ENCODE measurements around the gene TSNAXIP1. TPM values are rescaled to one million over a fixed set of nuclear protein-coding genes. Genes with fewer than 3 reads are reported as not detected.

The TSNAXIP1 gene
- total RNA-seq, 1 experiment from 2014 or later, result 0.52 TPM

DNA sequence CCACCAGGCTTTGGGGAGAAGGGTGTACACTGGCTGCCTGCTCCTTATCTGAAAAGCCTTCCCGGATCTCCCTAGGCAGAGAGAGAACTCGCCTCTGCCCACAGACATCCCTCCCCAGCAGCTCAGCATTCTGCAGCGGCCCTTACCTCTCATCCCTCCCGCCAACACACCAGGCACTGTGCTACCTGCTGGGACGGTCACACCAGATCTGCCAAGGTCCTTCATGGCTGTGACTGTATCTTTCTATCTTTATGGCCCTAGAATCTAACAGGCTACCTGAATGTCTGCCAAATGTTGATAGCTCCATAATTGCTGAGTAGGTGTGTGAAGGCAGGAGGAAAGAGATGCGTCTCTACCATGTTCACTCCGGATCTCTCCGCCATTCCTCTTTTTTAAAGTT, 7.9 kb downstream of the TSNAXIP1 start:
- Histone ChIP-seq H3K27me3 (ENCODE audit: low read length) (no peaks in the 10 kb centered on the region), H3K36me3 (ENCODE audit: insufficient read depth, low read length) (no peaks in the 10 kb centered on the region), H3K9me2 (replicated peaks; ENCODE audit: insufficient read depth, low read length) (no peaks in the 10 kb centered on the region), H3K27ac (ENCODE audit: low read length) (no peak overlapping the region), H3K4me1 (ENCODE audit: low read length) (peaks cover 3% of the 10 kb centered on the region), H3K79me2 (ENCODE audit: low read length) (no peaks in the 10 kb centered on the region), H3K4me2 (ENCODE audit: low read depth, low read length, poor library complexity, severe bottlenecking) (no peak overlapping the region), H3K9ac (ENCODE audit: low read length) (no peak overlapping the region), H4K20me1 (ENCODE audit: insufficient read depth, low read depth, low read length) (0 out of 2 replicates have a peak, but pooled peaks cover 2% of the 10 kb centered on the region), H2AFZ (ENCODE audit: low read length) (no peak overlapping the region), H3K9me3 (ENCODE audit: low read length) (no peaks in the 10 kb centered on the region), H3K4me3 (ENCODE audit: low read length) (no peak overlapping the region)
- DNase-seq, result no peak

DNA sequence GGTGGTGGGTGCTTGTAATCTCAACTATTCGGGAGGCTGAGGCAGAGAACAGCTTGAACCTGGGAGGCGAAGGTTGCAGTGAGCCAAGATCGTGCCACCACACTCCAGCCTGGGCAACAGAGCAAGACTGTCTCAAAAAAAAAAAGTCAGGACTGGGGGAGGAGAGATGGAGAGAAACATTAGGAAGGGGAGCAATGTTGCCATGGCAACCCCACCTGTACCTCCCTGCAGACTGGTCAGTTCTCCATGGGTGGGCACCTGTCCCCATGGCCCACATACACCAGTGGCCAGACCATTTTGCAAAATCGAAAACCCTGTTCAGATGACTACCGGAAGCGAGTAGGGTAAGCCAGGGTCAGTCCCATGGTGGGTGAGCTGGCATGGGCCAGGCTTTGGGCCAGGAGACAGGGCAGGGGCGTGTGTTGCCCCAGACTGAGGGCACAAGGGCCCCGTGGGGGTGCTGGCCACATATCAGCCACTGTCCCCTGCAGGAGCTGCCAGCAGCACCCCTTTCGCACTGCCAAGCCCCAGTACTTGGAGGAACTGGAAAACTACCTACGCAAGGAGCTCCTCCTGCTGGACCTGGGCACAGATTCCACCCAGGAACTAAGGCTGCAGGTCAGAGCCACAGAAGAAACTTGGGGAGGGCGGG, 14.0 kb downstream of the TSNAXIP1 start:
- Histone ChIP-seq H3K36me3 (ENCODE audit: insufficient read depth, low read length) (no peaks in the 10 kb centered on the region), H4K20me1 (ENCODE audit: insufficient read depth, low read depth, low read length) (no peaks in the 10 kb centered on the region), H3K9ac (ENCODE audit: low read length) (no peak overlapping the region), H3K4me3 (ENCODE audit: low read length) (no peak overlapping the region), H3K27ac (ENCODE audit: low read length) (no peak overlapping the region), H3K4me1 (ENCODE audit: low read length) (peaks cover 3% of the 10 kb centered on the region), H3K79me2 (ENCODE audit: low read length) (no peaks in the 10 kb centered on the region), H3K4me2 (ENCODE audit: low read depth, low read length, poor library complexity, severe bottlenecking) (no peak overlapping the region), H3K27me3 (ENCODE audit: low read length) (no peaks in the 10 kb centered on the region), H3K9me2 (replicated peaks; ENCODE audit: insufficient read depth, low read length) (no peaks in the 10 kb centered on the region), H3K9me3 (ENCODE audit: low read length) (no peaks in the 10 kb centered on the region), H2AFZ (ENCODE audit: low read length) (no peak overlapping the region)
- DNase-seq, result no peak

DNA sequence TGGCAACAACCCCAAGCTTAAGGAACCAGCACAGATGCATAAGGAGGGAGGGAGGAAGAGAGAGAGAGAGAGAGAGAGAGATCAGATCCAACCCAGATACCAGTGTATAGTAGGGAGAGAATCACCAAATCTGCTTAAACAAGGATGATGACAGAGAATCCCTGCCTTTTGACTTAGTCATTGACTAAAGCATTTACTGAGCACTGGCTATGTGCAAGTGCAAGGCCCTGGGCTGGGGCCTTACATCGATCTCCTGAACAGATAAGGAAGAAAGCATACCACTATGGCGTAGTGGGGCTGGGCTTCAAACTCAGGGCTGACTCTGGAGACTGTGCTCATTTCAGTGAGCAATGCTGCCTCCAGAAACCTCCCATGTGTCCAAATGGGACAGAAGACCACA, 15.8 kb downstream of the TSNAXIP1 start:
- H3K9me3 ChIP-seq (ENCODE audit: low read length), result no peaks in the 10 kb centered on the region
- no peaks in the 10 kb centered on the region for H4K20me1 ChIP-seq (ENCODE audit: insufficient read depth, low read depth, low read length)
- no peak overlapping the region for H3K4me3 ChIP-seq (ENCODE audit: low read length)
- DNase-seq, result no peak
- no peak overlapping the region for H3K27ac ChIP-seq (ENCODE audit: low read length)
- H3K36me3 ChIP-seq (ENCODE audit: insufficient read depth, low read length), result no peaks in the 10 kb centered on the region
- H2AFZ ChIP-seq (ENCODE audit: low read length), result no peak overlapping the region
- H3K79me2 ChIP-seq (ENCODE audit: low read length), result no peaks in the 10 kb centered on the region
- H3K9ac ChIP-seq (ENCODE audit: low read length), result no peak overlapping the region
- no peaks in the 10 kb centered on the region for H3K27me3 ChIP-seq (ENCODE audit: low read length)
- H3K4me1 ChIP-seq (ENCODE audit: low read length), result no peaks in the 10 kb centered on the region
- H3K9me2 ChIP-seq (replicated peaks; ENCODE audit: insufficient read depth, low read length), result no peaks in the 10 kb centered on the region
- H3K4me2 ChIP-seq (ENCODE audit: low read depth, low read length, poor library complexity, severe bottlenecking), result no peak overlapping the region

DNA sequence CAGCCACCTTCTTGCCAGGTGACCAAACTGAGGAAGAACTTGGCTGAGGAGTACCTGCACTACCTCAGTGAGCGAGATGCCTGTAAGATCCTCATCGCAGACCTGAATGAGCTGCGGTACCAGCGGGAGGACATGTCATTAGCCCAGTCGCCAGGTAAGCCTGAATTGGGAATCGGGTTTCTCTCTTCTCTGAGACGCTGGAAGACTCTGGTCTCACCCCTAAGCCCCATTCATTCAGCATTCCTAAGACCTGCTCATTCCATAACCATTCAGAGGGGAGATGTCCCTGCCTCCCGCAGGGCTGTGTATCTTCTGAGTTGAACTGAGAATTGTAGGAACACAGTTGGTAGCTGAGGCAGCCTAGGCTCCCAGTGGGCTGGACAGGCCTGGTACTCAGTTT, 18.4 kb downstream of the TSNAXIP1 start:
- peak; percentile 37 for DNase-seq
- no peaks in the 10 kb centered on the region for H3K9me2 ChIP-seq (replicated peaks; ENCODE audit: insufficient read depth, low read length)
- no peak overlapping the region for H3K4me2 ChIP-seq (ENCODE audit: low read depth, low read length, poor library complexity, severe bottlenecking)
- no peaks in the 10 kb centered on the region for H3K27me3 ChIP-seq (ENCODE audit: low read length)
- H3K36me3 ChIP-seq (ENCODE audit: insufficient read depth, low read length), result no peaks in the 10 kb centered on the region
- no peaks in the 10 kb centered on the region for H3K79me2 ChIP-seq (ENCODE audit: low read length)
- no peak overlapping the region for H3K27ac ChIP-seq (ENCODE audit: low read length)
- H3K4me1 ChIP-seq (ENCODE audit: low read length), result no peaks in the 10 kb centered on the region
- no peaks in the 10 kb centered on the region for H4K20me1 ChIP-seq (ENCODE audit: insufficient read depth, low read depth, low read length)
- H3K9ac ChIP-seq (ENCODE audit: low read length), result no peak overlapping the region
- no peaks in the 10 kb centered on the region for H3K9me3 ChIP-seq (ENCODE audit: low read length)
- H3K4me3 ChIP-seq (ENCODE audit: low read length), result no peak overlapping the region
- no peak overlapping the region for H2AFZ ChIP-seq (ENCODE audit: low read length)

DNA sequence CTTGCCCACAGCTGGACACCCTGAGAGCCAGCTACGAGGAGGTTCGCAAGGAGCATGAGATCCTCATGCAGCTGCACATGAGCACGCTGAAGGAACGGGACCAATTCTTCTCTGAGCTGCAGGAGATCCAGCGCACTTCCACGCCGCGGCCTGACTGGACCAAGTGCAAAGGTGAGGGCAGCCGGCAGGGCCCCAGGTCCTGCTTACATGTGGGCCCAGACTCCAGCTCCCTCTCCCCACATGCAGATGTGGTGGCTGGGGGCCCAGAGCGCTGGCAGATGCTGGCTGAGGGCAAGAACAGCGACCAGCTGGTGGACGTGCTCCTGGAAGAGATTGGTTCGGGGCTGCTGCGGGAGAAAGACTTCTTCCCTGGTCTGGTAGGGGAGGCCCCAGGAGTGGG, 19.2 kb downstream of the TSNAXIP1 start:
- H3K4me3 ChIP-seq (ENCODE audit: low read length), result no peak overlapping the region
- no peak overlapping the region for H3K4me2 ChIP-seq (ENCODE audit: low read depth, low read length, poor library complexity, severe bottlenecking)

DNA sequence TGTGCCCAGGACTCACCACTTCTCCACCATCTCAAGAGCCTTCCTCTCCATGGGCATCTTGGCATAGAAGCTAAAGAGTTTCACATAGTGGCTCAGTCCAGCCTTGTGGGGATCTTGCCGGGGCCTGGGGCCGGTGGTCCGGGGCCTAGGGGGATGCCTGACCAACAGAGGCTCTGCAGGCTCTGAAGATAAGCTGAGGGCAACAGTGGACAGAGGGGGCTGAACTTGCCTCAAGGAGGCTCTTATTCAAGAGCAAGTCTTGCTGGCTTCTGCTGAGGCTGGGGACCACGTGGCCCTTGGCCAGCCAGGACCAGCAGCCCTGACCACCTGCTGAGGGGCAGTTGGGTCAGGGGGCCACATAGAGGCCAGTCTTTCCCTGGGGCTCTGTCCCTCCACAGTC, 22.0 kb downstream of the TSNAXIP1 start:
- Histone ChIP-seq H3K9me2 (replicated peaks; ENCODE audit: insufficient read depth, low read length) (no peaks in the 10 kb centered on the region), H4K20me1 (ENCODE audit: insufficient read depth, low read depth, low read length) (no peaks in the 10 kb centered on the region), H3K27ac (ENCODE audit: low read length) (no peak overlapping the region), H3K4me1 (ENCODE audit: low read length) (peaks cover 10% of the 10 kb centered on the region), H3K4me2 (ENCODE audit: low read depth, low read length, poor library complexity, severe bottlenecking) (no peak overlapping the region), H3K9ac (ENCODE audit: low read length) (no peak overlapping the region), H3K36me3 (ENCODE audit: insufficient read depth, low read length) (no peaks in the 10 kb centered on the region), H3K9me3 (ENCODE audit: low read length) (no peaks in the 10 kb centered on the region), H3K4me3 (ENCODE audit: low read length) (no peak overlapping the region), H2AFZ (ENCODE audit: low read length) (no peak overlapping the region), H3K27me3 (ENCODE audit: low read length) (no peaks in the 10 kb centered on the region), H3K79me2 (ENCODE audit: low read length) (peaks cover 12% of the 10 kb centered on the region)
- DNase-seq, result no peak

More for the DNA sequence above, 19.2 kb downstream of the TSNAXIP1 start:
- H3K27ac ChIP-seq (ENCODE audit: low read length), result no peak overlapping the region
- no peak overlapping the region for H2AFZ ChIP-seq (ENCODE audit: low read length)
- H3K4me1 ChIP-seq (ENCODE audit: low read length), result no peaks in the 10 kb centered on the region
- no peaks in the 10 kb centered on the region for H3K9me3 ChIP-seq (ENCODE audit: low read length)
- no peaks in the 10 kb centered on the region for H3K27me3 ChIP-seq (ENCODE audit: low read length)
- no peak overlapping the region for H3K9ac ChIP-seq (ENCODE audit: low read length)
- H3K36me3 ChIP-seq (ENCODE audit: insufficient read depth, low read length), result no peaks in the 10 kb centered on the region
- H4K20me1 ChIP-seq (ENCODE audit: insufficient read depth, low read depth, low read length), result no peaks in the 10 kb centered on the region
- H3K9me2 ChIP-seq (replicated peaks; ENCODE audit: insufficient read depth, low read length), result no peaks in the 10 kb centered on the region
- no peaks in the 10 kb centered on the region for H3K79me2 ChIP-seq (ENCODE audit: low read length)
- DNase-seq, result peak; percentile 20

DNA sequence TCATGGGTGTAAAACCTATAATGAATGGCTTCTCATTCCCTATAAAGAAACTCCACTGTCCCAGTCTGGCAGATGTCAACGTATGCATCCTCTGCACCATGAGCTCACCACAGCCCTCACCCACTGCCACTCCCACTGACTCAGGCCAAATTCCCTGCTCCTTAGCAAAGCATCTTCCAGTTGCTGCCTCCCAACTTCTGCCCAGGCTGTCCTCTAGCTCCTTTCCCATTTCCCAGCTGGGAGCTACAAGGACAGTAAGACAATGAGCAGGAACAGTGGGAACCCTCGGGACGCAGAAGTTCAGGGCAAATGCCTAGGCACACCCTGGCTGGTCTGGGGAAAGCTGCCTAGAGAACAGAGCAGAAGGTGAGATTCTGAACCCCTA, 26.3 kb downstream of the TSNAXIP1 start:
- peak overlapping the region; percentile 85 for H3K4me2 ChIP-seq (ENCODE audit: low read depth, low read length, poor library complexity, severe bottlenecking)
- H3K79me2 ChIP-seq (ENCODE audit: low read length), result peaks cover 12% of the 10 kb centered on the region
- no peak for DNase-seq
- H3K9ac ChIP-seq (ENCODE audit: low read length), result peak overlapping the region; percentile 87
- H3K9me2 ChIP-seq (replicated peaks; ENCODE audit: insufficient read depth, low read length), result no peaks in the 10 kb centered on the region
- no peaks in the 10 kb centered on the region for H4K20me1 ChIP-seq (ENCODE audit: insufficient read depth, low read depth, low read length)
- H3K9me3 ChIP-seq (ENCODE audit: low read length), result no peaks in the 10 kb centered on the region
- H2AFZ ChIP-seq (ENCODE audit: low read length), result no peak overlapping the region
- H3K36me3 ChIP-seq (ENCODE audit: insufficient read depth, low read length), result no peaks in the 10 kb centered on the region
- peak overlapping the region; percentile 75 for H3K4me3 ChIP-seq (ENCODE audit: low read length)
- H3K4me1 ChIP-seq (ENCODE audit: low read length), result peaks cover 16% of the 10 kb centered on the region
- H3K27ac ChIP-seq (ENCODE audit: low read length), result no peak overlapping the region
- H3K27me3 ChIP-seq (ENCODE audit: low read length), result no peaks in the 10 kb centered on the region

DNA sequence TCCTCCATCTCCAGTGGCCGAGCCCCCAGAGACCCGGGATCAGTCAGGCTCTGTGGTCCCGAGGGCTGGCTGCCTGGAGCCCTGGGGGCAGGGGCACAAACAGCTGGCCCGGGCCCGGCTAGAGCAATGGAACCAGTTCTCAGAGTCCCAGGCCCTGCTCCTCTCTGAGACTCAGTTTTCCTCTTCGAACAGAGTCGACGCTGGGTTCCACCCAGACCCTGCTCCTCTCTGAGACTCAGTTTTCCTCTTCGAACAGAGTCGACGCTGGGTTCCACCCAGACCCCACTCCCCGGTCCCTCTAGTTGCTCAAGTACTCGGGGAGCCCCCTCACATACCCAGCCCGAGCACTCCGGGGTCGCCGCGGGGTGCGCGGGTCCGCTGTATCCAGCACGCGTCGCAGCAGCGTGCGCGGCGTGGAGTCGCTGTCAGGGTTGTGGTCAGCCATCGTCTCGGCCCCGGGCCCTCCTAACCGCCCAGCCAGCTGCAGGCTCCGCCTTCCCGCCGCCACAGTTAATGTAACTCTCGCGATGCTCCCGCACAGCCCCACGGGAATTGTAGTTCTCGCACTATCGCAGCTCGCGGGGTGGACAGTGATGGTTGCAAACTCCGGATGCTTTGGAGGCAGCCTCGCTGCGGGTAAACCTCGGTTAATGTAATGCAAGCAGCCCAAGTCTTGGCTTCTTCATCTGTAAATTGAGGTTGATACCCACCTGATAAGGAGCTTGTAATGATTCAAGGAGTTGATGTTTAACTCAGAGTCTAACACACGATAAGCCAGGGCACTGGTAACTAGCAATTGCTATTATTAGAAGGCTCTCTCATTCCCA, 26.9 kb downstream of the TSNAXIP1 start:
- Histone ChIP-seq H3K9me3 (ENCODE audit: low read length) (no peaks in the 10 kb centered on the region), H3K4me3 (ENCODE audit: low read length) (peak overlapping the region; percentile 75), H3K4me1 (ENCODE audit: low read length) (peaks cover 16% of the 10 kb centered on the region), H3K9me2 (replicated peaks; ENCODE audit: insufficient read depth, low read length) (no peaks in the 10 kb centered on the region), H2AFZ (ENCODE audit: low read length) (peak overlapping the region; percentile 83), H3K27me3 (ENCODE audit: low read length) (no peaks in the 10 kb centered on the region), H3K27ac (ENCODE audit: low read length) (no peak overlapping the region), H4K20me1 (ENCODE audit: insufficient read depth, low read depth, low read length) (no peaks in the 10 kb centered on the region), H3K9ac (ENCODE audit: low read length) (peak overlapping the region; percentile 87), H3K36me3 (ENCODE audit: insufficient read depth, low read length) (no peaks in the 10 kb centered on the region), H3K4me2 (ENCODE audit: low read depth, low read length, poor library complexity, severe bottlenecking) (peak overlapping the region; percentile 85), H3K79me2 (ENCODE audit: low read length) (peaks cover 12% of the 10 kb centered on the region)
- DNase-seq, result peak; percentile 98
